Adipocyte (in vitro differentiated cells): ENCODE data around the gene LHX6.

Experiments used
- DNase-seq: peaks from one replicate; pipeline ENCODE4 v3.0.0-alpha.2; 2015; ENCODE audit warnings: low read depth
- H3K27me3 ChIP-seq: replicated peaks from 2 replicates; pipeline ENCODE4 v1.7.0; 2013; ENCODE audit warnings: mild to moderate bottlenecking, low read length, moderate library complexity; ENCODE audit not compliant: control insufficient read depth, insufficient read depth
- H3K36me3 ChIP-seq: 2 replicates; pipeline ENCODE4 v1.7.0; 2013; ENCODE audit warnings: low read length, mild to moderate bottlenecking, moderate library complexity; ENCODE audit not compliant: control insufficient read depth, insufficient read depth, severe bottlenecking
- H3K4me1 ChIP-seq: 2 replicates; pipeline ENCODE4 v1.7.0; 2013; ENCODE audit warnings: mild to moderate bottlenecking, low read length, moderate library complexity; ENCODE audit not compliant: control insufficient read depth, insufficient read depth
- H3K4me3 ChIP-seq: 2 replicates; pipeline ENCODE4 v1.7.0; 2013; ENCODE audit warnings: mild to moderate bottlenecking, low read length, moderate library complexity
- H3K9ac ChIP-seq: 2 replicates; pipeline ENCODE4 v1.7.0; 2013; ENCODE audit warnings: mild to moderate bottlenecking, low read length, moderate library complexity
- H3K9me3 ChIP-seq: 2 replicates; pipeline ENCODE4 v1.7.0; 2013; ENCODE audit warnings: mild to moderate bottlenecking, low read length, moderate library complexity; ENCODE audit not compliant: control insufficient read depth

Gene LHX6

GRCh38 chr9:122232796-122233306, 4.1 kb upstream of the LHX6 start:
- no peaks in the 10 kb centered on the region for H3K9me3 ChIP-seq
- peaks cover 34% of the 10 kb centered on the region for H3K27me3 ChIP-seq
- no peaks in the 10 kb centered on the region for H3K4me1 ChIP-seq
- no peak overlapping the region for H3K4me3 ChIP-seq
- no peak for DNase-seq
- no peaks in the 10 kb centered on the region for H3K36me3 ChIP-seq
- no peak overlapping the region for H3K9ac ChIP-seq

DNA sequence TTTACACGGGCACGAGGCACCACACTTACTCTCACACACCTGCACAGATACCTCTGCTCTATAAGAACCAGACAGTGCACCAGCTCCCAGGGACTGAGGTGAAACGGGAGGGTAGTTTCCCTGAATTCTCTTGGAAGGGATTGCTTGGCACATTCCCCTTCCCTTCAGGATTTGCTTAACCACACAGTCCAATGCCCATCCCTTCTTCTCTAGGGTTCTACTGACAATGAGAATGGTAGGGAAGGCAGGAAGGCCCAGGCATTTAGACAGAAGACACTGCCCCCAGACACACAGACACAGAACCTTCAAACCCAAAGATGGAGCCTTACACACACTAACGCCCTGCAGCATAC, 704 bp upstream of the LHX6 start:
- H3K9me3 ChIP-seq, result no peaks in the 10 kb centered on the region
- H3K4me3 ChIP-seq, result no peak overlapping the region
- no peak for DNase-seq
- H3K9ac ChIP-seq, result no peak overlapping the region
- peaks cover 60% of the 10 kb centered on the region for H3K27me3 ChIP-seq
- H3K36me3 ChIP-seq, result no peaks in the 10 kb centered on the region
- peaks cover 7% of the 10 kb centered on the region for H3K4me1 ChIP-seq

GRCh38 chr9:122228191-122228567, 578 bp downstream of the LHX6 start:
- peaks cover 7% of the 10 kb centered on the region for H3K4me1 ChIP-seq
- H3K9me3 ChIP-seq, result no peaks in the 10 kb centered on the region
- peak; percentile 39 for DNase-seq
- no peak overlapping the region for H3K4me3 ChIP-seq
- H3K27me3 ChIP-seq, result peaks cover 73% of the 10 kb centered on the region
- no peaks in the 10 kb centered on the region for H3K36me3 ChIP-seq
- H3K9ac ChIP-seq, result no peak overlapping the region

GRCh38 chr9:122227575-122227900, 1.2 kb downstream of the LHX6 start:
- no peak for DNase-seq
- Histone ChIP-seq H3K9me3 (no peaks in the 10 kb centered on the region), H3K9ac (no peak overlapping the region), H3K36me3 (no peaks in the 10 kb centered on the region), H3K4me1 (peaks cover 7% of the 10 kb centered on the region), H3K27me3 (peaks cover 77% of the 10 kb centered on the region), H3K4me3 (no peak overlapping the region)

- peaks cover 79% of the 10 kb centered on the region for H3K27me3 ChIP-seq
- H3K9me3 ChIP-seq, result no peaks in the 10 kb centered on the region
- H3K4me1 ChIP-seq, result peaks cover 7% of the 10 kb centered on the region
- DNase-seq, result no peak
- H3K4me3 ChIP-seq, result no peak overlapping the region
- H3K36me3 ChIP-seq, result no peaks in the 10 kb centered on the region
- no peak overlapping the region for H3K9ac ChIP-seq
Observed at GRCh38 chr9:122226758-122227574, 1.8 kb downstream of the LHX6 start.

DNA sequence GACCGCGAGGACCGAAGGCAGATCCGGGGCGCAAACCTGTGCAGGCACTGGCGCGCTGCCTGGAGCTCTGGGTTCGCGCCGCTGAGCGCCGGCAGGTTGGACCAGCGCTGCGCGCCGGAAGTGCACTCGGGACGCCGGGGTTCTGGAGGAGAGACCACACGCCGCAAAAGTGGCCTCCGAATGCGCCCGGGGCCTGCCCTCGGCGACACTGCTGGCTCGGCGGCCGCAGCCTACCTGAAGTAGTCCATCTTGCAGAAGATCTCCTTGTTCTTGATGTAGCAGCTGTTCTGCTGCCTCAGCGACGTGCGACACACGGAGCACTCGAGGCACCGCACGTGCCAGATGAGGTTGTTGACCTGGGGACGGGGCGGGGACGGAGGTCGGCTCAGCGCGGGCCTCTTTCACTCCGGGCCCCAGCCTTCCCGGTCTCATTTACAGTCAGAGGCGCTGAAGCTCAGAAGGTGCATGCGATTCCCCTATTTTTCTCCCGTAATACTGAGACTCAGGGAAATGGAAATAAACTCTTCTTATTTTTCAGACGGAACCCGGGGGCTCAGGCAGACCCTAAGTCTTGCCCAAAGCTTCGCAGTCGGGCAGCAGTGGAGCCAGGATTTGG, 2.5 kb downstream of the LHX6 start:
- DNase-seq, result no peak
- Histone ChIP-seq H3K4me3 (peak overlapping the region; percentile 51), H3K9me3 (no peaks in the 10 kb centered on the region), H3K4me1 (peaks cover 7% of the 10 kb centered on the region), H3K27me3 (peaks cover 80% of the 10 kb centered on the region), H3K36me3 (no peaks in the 10 kb centered on the region), H3K9ac (no peak overlapping the region)

GRCh38 chr9:122225312-122226141, 3.2 kb downstream of the LHX6 start:
- H3K4me1 ChIP-seq, result peaks cover 7% of the 10 kb centered on the region

DNA sequence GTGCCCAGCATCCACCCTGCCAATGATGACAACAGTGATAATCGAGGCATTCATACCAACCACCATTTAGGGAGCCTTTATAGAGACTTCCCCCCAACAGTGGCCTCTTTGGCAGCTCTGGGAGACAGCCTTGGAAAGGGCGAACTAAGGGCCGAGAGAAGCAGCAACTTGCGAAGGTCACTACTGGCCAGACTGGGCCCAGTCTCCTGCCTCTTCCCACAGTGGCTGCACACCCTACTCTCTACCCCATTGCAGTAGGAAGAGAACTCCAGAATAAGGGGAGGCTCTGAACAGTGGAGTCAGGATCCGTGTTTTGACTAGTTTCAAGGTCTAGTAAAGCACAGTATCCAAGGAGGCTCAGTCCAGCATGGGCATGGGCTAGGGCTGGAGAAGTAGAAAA, 5.3 kb downstream of the LHX6 start:
- Histone ChIP-seq H3K27me3 (peaks cover 84% of the 10 kb centered on the region), H3K36me3 (no peaks in the 10 kb centered on the region), H3K4me3 (no peak overlapping the region), H3K4me1 (peaks cover 24% of the 10 kb centered on the region), H3K9ac (no peak overlapping the region), H3K9me3 (no peaks in the 10 kb centered on the region)
- DNase-seq, result no peak

More at GRCh38 chr9:122225312-122226141, 3.2 kb downstream of the LHX6 start:
- Histone ChIP-seq H3K9me3 (no peaks in the 10 kb centered on the region), H3K36me3 (no peaks in the 10 kb centered on the region), H3K4me3 (peak overlapping the region; percentile 51), H3K9ac (no peak overlapping the region), H3K27me3 (peaks cover 80% of the 10 kb centered on the region)
- DNase-seq, result no peak

GRCh38 chr9:122222791-122223190, 6.0 kb downstream of the LHX6 start:
- Histone ChIP-seq H3K27me3 (peaks cover 90% of the 10 kb centered on the region), H3K4me3 (no peak overlapping the region), H3K36me3 (no peaks in the 10 kb centered on the region), H3K9ac (no peak overlapping the region), H3K9me3 (no peaks in the 10 kb centered on the region), H3K4me1 (peaks cover 24% of the 10 kb centered on the region)
- no peak for DNase-seq

DNA sequence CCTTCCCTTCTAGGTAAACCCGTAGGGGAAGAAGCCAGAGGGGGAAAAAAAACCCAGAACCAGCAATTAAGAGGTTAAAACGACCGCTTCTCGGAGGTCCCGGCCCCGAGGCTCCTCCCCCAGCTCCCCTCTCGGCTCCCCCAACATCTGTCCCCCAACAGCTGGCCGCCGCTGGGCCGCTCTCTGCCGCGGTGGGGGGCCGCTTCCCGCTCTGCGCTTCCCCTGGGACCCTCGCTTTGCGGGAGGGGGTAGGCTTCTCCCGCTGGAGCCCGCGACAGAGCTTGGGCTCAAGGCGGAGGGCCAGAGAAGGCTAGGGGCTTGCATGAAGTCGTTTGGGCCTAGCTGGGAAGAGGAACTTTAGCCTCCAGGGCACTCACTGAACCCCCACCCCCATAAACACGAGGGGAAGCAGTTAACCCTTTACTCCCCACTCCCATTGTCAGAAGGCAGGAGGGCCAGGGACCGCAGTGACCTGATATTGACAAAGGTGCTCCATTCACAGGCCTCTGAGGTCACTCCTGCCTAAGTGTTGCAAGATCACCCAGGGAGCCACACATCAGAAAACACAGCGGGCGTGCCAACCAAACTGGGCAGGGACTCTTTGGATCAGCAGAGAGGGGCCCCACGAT, 7.5 kb downstream of the LHX6 start:
- no peak for DNase-seq
- no peaks in the 10 kb centered on the region for H3K36me3 ChIP-seq
- H3K9me3 ChIP-seq, result no peaks in the 10 kb centered on the region
- H3K4me1 ChIP-seq, result peaks cover 21% of the 10 kb centered on the region
- peaks cover 96% of the 10 kb centered on the region for H3K27me3 ChIP-seq
- no peak overlapping the region for H3K4me3 ChIP-seq
- H3K9ac ChIP-seq, result no peak overlapping the region

DNA sequence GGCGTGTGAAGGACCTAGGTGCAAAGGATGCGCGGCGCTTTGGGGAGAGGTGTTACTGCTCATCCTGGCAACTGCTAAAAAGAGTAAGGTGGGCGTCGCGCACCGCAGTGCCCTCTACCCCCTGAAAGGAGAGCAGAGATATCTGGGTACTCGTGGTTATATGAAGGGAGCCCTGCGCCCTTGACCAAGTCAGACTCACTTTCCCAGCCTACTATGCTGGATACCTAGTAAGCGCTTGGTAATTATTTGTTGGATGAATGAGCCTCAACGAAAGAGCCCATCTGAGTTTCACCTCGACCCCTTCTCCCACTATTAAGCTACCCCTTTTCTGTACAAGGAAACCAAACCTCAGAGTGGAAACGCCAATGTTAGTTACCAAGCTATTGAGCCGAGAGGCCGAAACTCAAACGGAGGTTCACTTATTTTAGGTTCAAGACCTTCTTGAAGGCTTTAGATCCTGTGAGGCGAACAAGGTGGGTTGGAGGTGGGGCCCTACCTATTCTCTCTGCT, 8.0 kb downstream of the LHX6 start:
- Histone ChIP-seq H3K4me1 (peaks cover 17% of the 10 kb centered on the region), H3K36me3 (no peaks in the 10 kb centered on the region), H3K4me3 (no peak overlapping the region), H3K27me3 (peaks cover 97% of the 10 kb centered on the region), H3K9me3 (no peaks in the 10 kb centered on the region), H3K9ac (no peak overlapping the region)
- DNase-seq, result no peak
